Stomach smooth muscle (tissue), 2 donors: ENCODE results near the gene FOXJ3.

Source experiments
- H3K27ac ChIP-seq: one replicate; pipeline ENCODE4 v1.7.0; 2013; ENCODE audit warnings: mild to moderate bottlenecking, low read length, inconsistent platforms
- H3K27me3 ChIP-seq, 2 donors: one replicate each; pipeline ENCODE4 v1.7.0; 2013; ENCODE audit warnings: low read length in 2 of 2; ENCODE audit not compliant: insufficient read depth in 2 of 2, control insufficient read depth in 1 of 2
- H3K36me3 ChIP-seq, 2 donors: one replicate each; pipeline ENCODE4 v1.7.0; 2013; ENCODE audit warnings: low read length in 2 of 2; ENCODE audit not compliant: control insufficient read depth in 2 of 2, insufficient read depth in 2 of 2
- H3K4me1 ChIP-seq: one replicate; pipeline ENCODE4 v1.7.0; 2013; ENCODE audit warnings: low read length; ENCODE audit not compliant: control insufficient read depth, insufficient read depth
- H3K4me3 ChIP-seq, 2 donors: one replicate each; pipeline ENCODE4 v1.7.0; 2013; ENCODE audit warnings: low read length in 2 of 2
- H3K9ac ChIP-seq, 2 donors: one replicate each; pipeline ENCODE4 v1.7.0; 2013; ENCODE audit warnings: low read length in 2 of 2, mild to moderate bottlenecking in 1 of 2
- H3K9me3 ChIP-seq, 2 donors: one replicate each; pipeline ENCODE4 v1.7.0; 2013; ENCODE audit warnings: low read length in 2 of 2; ENCODE audit not compliant: control insufficient read depth in 2 of 2
- donor health status: healthy.
- donor health status: Pancreatic carcinoma.

FOXJ3 gene

GRCh38 chr1:42142894-42143675, 191.9 kb downstream of the FOXJ3 start:
- no peaks in the 10 kb centered on the region for H3K36me3 ChIP-seq
- no peak overlapping the region for H3K27ac ChIP-seq
- no peak overlapping the region for H3K4me3 ChIP-seq
- no peak overlapping the region for H3K9ac ChIP-seq
- H3K4me1 ChIP-seq = no peaks in the 10 kb centered on the region
- peaks cover 28 to 42% of the 10 kb centered on the region in 2 donors for H3K27me3 ChIP-seq
- no peaks in the 10 kb centered on the region for H3K9me3 ChIP-seq

- H3K9me3 ChIP-seq = no peaks in the 10 kb centered on the region
- H3K27me3 ChIP-seq = peaks cover 28 to 31% of the 10 kb centered on the region in 2 donors
- H3K27ac ChIP-seq = no peak overlapping the region
- no peaks in the 10 kb centered on the region for H3K4me1 ChIP-seq
- no peak overlapping the region for H3K9ac ChIP-seq
- H3K36me3 ChIP-seq = no peaks in the 10 kb centered on the region
- no peak overlapping the region for H3K4me3 ChIP-seq
Observed at GRCh38 chr1:42141978-42142377, 193.1 kb downstream of the FOXJ3 start.

GRCh38 chr1:42140191-42140590, 194.8 kb downstream of the FOXJ3 start:
- H3K27me3 ChIP-seq = peaks cover 21 to 22% of the 10 kb centered on the region in 2 donors
- H3K4me1 ChIP-seq = no peaks in the 10 kb centered on the region
- no peak overlapping the region for H3K27ac ChIP-seq
- no peaks in the 10 kb centered on the region for H3K9me3 ChIP-seq
- no peak overlapping the region for H3K4me3 ChIP-seq
- no peaks in the 10 kb centered on the region for H3K36me3 ChIP-seq
- H3K9ac ChIP-seq = no peak overlapping the region

GRCh38 chr1:42139444-42139843, 195.6 kb downstream of the FOXJ3 start:
- H3K36me3 ChIP-seq = no peaks in the 10 kb centered on the region
- no peak overlapping the region for H3K4me3 ChIP-seq
- H3K4me1 ChIP-seq = no peaks in the 10 kb centered on the region
- peaks cover 17 to 22% of the 10 kb centered on the region in 2 donors for H3K27me3 ChIP-seq
- H3K9me3 ChIP-seq = no peaks in the 10 kb centered on the region
- H3K9ac ChIP-seq = no peak overlapping the region
- H3K27ac ChIP-seq = no peak overlapping the region

- H3K9ac ChIP-seq = no peak overlapping the region
- H3K4me1 ChIP-seq = no peaks in the 10 kb centered on the region
- peaks cover 14 to 18% of the 10 kb centered on the region in 2 donors for H3K27me3 ChIP-seq
- no peak overlapping the region for H3K27ac ChIP-seq
- H3K36me3 ChIP-seq = no peaks in the 10 kb centered on the region
- H3K9me3 ChIP-seq = no peaks in the 10 kb centered on the region
- H3K4me3 ChIP-seq = no peak overlapping the region
Observed at GRCh38 chr1:42138586-42138985, 196.4 kb downstream of the FOXJ3 start.

- Histone ChIP-seq H3K9me3 (no peaks in the 10 kb centered on the region), H3K27me3 (peaks cover 7 to 12% of the 10 kb centered on the region in 2 donors), H3K36me3 (no peaks in the 10 kb centered on the region), H3K27ac (no peak overlapping the region), H3K4me3 (no peak overlapping the region), H3K9ac (no peak overlapping the region), H3K4me1 (no peaks in the 10 kb centered on the region)
Observed at GRCh38 chr1:42137766-42138165, 197.3 kb downstream of the FOXJ3 start.

- H3K4me3 ChIP-seq = no peak overlapping the region
- no peaks in the 10 kb centered on the region for H3K9me3 ChIP-seq
- H3K27ac ChIP-seq = no peak overlapping the region
- H3K36me3 ChIP-seq = no peaks in the 10 kb centered on the region
- H3K4me1 ChIP-seq = no peaks in the 10 kb centered on the region
- peaks cover 0 to 9% of the 10 kb centered on the region in 2 donors for H3K27me3 ChIP-seq
- no peak overlapping the region for H3K9ac ChIP-seq
Observed at GRCh38 chr1:42136466-42136865, 198.6 kb downstream of the FOXJ3 start.

- Histone ChIP-seq H3K9ac (no peak overlapping the region), H3K27me3 (peaks cover 0 to 9% of the 10 kb centered on the region in 2 donors), H3K4me1 (no peaks in the 10 kb centered on the region), H3K36me3 (no peaks in the 10 kb centered on the region), H3K27ac (no peak overlapping the region), H3K9me3 (no peaks in the 10 kb centered on the region), H3K4me3 (no peak overlapping the region)
Observed at GRCh38 chr1:42135426-42135825, 199.6 kb downstream of the FOXJ3 start.

GRCh38 chr1:42133809-42134526, 201.1 kb downstream of the FOXJ3 start:
- no peak overlapping the region for H3K27ac ChIP-seq
- no peaks in the 10 kb centered on the region for H3K4me1 ChIP-seq
- H3K4me3 ChIP-seq = no peak overlapping the region
- H3K36me3 ChIP-seq = no peaks in the 10 kb centered on the region
- H3K9me3 ChIP-seq = no peaks in the 10 kb centered on the region
- no peak overlapping the region for H3K9ac ChIP-seq
- H3K27me3 ChIP-seq = peaks cover 0 to 7% of the 10 kb centered on the region in 2 donors

GRCh38 chr1:42133390-42133789, 201.6 kb downstream of the FOXJ3 start:
- H3K27me3 ChIP-seq = peaks cover 0 to 7% of the 10 kb centered on the region in 2 donors
- no peaks in the 10 kb centered on the region for H3K9me3 ChIP-seq
- no peaks in the 10 kb centered on the region for H3K4me1 ChIP-seq
- H3K27ac ChIP-seq = no peak overlapping the region
- H3K4me3 ChIP-seq = no peak overlapping the region
- no peak overlapping the region for H3K9ac ChIP-seq
- no peaks in the 10 kb centered on the region for H3K36me3 ChIP-seq
